ENCODE results near the gene TRIB2.

TRIB2 gene

DNA sequence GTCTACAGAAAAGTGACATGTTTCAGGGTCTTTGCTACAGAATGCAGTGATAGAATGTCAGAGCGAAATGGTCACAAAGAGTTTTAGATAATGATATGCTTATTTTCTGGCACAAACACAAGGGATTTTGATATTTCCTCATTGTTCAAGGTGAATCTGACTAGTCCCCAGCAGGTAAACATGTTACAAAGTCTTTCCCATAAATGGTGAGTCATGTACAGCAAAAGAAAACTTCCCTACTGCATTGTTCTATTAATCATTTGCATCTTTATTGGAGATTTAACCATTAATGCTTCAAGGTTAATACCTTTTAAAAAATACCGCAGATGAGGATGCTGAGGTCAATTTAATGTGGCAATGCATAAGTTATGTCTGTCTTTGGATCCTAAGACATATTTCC, 19.1 kb upstream of the TRIB2 start:
- no peak for TF ChIP-seq CTCF (IDR thresholded peaks at IDR 0.05; ENCODE audit: insufficient read depth, missing control alignments)
- DNase-seq (ENCODE audit: insufficient read length, low spot score) = no peak
- no peak for FAIRE-seq

DNA sequence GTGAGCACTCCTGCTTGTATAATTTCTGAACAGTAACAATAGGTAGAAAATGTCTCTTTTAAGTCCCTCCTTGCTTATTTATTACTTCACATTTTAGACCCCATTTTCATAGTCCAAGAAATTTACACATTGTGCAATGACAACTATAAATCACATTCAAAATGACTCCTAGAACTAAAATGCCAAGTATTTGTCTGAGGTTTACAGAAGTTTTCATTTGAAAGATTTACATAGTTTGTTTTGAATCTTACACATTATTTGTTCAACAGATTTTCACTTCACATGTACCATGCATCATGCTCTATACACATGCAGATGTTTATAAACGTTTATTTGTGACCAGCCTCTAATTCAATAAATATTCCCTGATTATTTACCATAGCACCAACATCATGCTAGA, 15.7 kb upstream of the TRIB2 start:
- FAIRE-seq = no peak
- TF ChIP-seq CTCF (IDR thresholded peaks at IDR 0.05; ENCODE audit: insufficient read depth, missing control alignments) = no peak
- DNase-seq (ENCODE audit: insufficient read length, low spot score) = no peak

DNA sequence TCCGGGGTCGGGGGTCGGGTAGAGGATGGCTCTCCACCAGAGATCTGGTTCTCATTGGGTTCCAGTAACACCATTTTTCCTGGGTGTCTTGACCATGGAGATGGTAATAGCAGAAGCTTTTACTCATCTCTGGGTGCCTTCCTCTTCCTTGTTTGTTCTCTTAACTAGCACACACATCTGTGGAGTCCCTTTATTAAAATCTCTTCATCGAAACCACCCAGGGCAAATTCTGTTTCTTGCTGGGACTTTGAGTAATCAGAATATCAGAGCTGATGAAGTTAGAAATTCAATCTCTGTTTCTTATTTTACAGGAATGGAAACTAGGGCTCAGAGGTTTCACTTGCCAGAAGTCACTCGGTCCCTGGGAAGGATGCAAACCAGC, 15.0 kb upstream of the TRIB2 start:
- FAIRE-seq = no peak
- TF ChIP-seq CTCF (IDR thresholded peaks at IDR 0.05; ENCODE audit: insufficient read depth, missing control alignments) = no peak
- no peak for DNase-seq (ENCODE audit: insufficient read length, low spot score)

DNA sequence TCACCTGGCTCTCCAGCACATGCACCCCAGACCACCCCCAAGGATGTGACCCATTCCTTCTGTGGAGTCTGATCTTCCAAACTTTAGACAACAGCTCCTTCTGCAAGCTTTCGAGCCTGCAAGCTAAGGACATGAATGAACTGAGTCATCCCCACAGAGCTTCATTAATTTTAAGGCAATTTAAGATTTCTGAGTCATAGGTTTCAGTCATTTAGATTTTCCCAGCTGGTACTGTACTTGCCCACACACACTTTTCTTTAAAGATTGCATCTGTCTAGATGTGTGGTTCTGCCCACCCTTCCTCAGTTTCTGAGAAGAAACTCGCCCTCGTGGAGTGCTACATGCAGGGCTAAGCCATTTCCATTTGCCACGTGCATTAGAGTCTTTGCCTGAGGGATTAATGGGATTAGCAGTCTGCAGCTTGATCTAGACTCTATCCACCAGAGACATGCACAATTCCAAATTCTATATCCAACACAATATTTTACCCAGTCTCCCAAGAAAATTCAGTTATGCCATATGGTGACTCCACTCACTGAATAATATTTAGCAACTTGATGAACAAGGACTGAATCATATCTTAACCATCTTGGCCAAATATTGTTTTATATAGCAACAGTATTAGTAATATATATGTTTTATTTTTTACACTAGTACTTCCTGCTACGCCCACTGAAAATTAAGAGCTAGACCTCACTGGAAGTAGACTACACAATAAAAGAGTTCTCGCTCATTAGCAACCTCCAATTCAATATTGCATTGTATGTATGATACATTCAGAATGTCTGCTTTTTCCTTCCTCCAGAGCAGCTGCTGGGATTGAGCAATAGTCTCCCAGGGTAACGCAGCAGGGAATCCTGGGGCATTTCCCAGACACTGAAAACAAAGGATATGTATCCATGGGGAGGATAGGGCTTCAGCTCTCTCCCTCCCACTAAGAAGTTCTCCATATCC, 14.3 kb upstream of the TRIB2 start:
- no peak for FAIRE-seq
- TF ChIP-seq CTCF (IDR thresholded peaks at IDR 0.05; ENCODE audit: insufficient read depth, missing control alignments) = no peak
- DNase-seq (ENCODE audit: insufficient read length, low spot score) = no peak

DNA sequence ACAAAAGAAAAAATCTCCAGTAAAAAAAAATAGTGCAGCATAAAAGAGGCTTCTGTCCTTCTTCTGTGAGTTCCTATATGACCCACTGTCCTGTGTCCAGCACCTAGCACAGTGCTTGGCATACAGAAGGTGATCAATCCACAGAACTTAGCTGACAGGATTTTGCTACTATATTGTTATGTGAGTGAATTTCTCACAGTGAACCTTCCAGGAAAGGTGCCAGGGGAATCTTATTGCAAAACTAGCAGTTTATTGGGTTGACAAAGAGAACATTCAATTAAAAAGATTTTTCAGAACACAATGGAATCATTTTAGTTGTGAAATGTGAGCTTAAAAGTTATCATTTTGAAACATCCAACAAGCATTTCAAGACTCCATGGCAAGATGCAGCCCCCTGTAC, 12.4 kb upstream of the TRIB2 start:
- no peak for DNase-seq (ENCODE audit: insufficient read length, low spot score)
- no peak for TF ChIP-seq CTCF (IDR thresholded peaks at IDR 0.05; ENCODE audit: insufficient read depth, missing control alignments)
- FAIRE-seq = no peak

DNA sequence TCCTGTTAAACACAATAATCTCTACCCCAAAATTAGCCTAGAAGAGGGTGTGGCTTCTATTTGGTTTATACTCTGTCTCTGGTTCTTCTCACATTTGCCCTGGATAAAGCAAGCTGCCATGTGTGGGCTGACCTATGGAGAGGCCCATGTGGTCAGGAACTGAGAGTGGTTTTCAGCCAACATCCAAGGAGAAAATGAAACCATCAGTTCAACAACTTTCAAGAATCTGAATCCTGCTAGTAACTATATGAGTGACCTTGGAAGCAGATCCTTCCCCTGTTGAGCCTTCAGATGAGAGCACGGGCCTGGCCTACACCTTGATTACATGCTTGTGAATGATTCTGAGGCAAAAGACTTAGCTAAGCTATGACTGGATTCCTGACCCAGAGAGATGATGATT, 11.5 kb upstream of the TRIB2 start:
- FAIRE-seq (no peak), DNase-seq (ENCODE audit: insufficient read length, low spot score) (no peak)
- no peak for TF ChIP-seq CTCF (IDR thresholded peaks at IDR 0.05; ENCODE audit: insufficient read depth, missing control alignments)

- TF ChIP-seq CTCF (IDR thresholded peaks at IDR 0.05; ENCODE audit: insufficient read depth, missing control alignments) = no peak
- FAIRE-seq (no peak), DNase-seq (ENCODE audit: insufficient read length, low spot score) (no peak)
Observed at GRCh38 chr2:12705742-12706141, 11.0 kb upstream of the TRIB2 start.
